Liver (tissue), 9 donors: Measurements from ENCODE around the gene ZBTB18. TPM values are rescaled to one million over a fixed set of nuclear protein-coding genes. Genes with fewer than 3 reads are reported as not detected.

ENCODE experiments used
- DNase-seq: peaks from one replicate; pipeline ENCODE4 v3.0.0-alpha.2; 2017; ENCODE audit warnings: low spot score
- H3K27ac ChIP-seq, 2 donors: one replicate each; pipeline ENCODE4 v1.7.0; 2013; ENCODE audit warnings: inconsistent platforms in 2 of 2, low read length in 2 of 2, control low read depth in 1 of 2, low read depth in 1 of 2, mild to moderate bottlenecking in 1 of 2
- H3K27me3 ChIP-seq, 4 donors: one replicate each; pipeline versions ENCODE4 v1.6.1 to v1.7.0; 2013; ENCODE audit warnings: low read length in 3 of 4, inconsistent platforms in 1 of 4, mild to moderate bottlenecking in 1 of 4, moderate library complexity in 1 of 4; ENCODE audit not compliant: control insufficient read depth in 4 of 4, insufficient read depth in 4 of 4
- H3K36me3 ChIP-seq, 4 donors: one replicate each; pipeline versions ENCODE4 v1.6.1 to v1.7.0; 2013; ENCODE audit warnings: low read length in 3 of 4, mild to moderate bottlenecking in 3 of 4, low read depth in 1 of 4, moderate library complexity in 1 of 4; ENCODE audit not compliant: control insufficient read depth in 4 of 4, insufficient read depth in 3 of 4
- H3K4me1 ChIP-seq, 4 donors: one replicate each; pipeline versions ENCODE4 v1.6.1 to v1.7.0; 2013; ENCODE audit warnings: low read length in 3 of 4, mild to moderate bottlenecking in 3 of 4, moderate library complexity in 1 of 4; ENCODE audit not compliant: control insufficient read depth in 4 of 4, insufficient read depth in 4 of 4
- H3K4me3 ChIP-seq, 3 donors: one replicate each; pipeline versions ENCODE4 v1.6.1 to v1.7.0; 2013; ENCODE audit warnings: low read length in 3 of 3, control low read depth in 1 of 3, low read depth in 1 of 3, mild to moderate bottlenecking in 1 of 3
- H3K9ac ChIP-seq, 2 donors: one replicate each; pipeline ENCODE4 v1.7.0; 2013; ENCODE audit warnings: low read length in 2 of 2, mild to moderate bottlenecking in 2 of 2, moderate library complexity in 2 of 2, control low read depth in 1 of 2, low read depth in 1 of 2
- H3K9me3 ChIP-seq, 4 donors: one replicate each; pipeline versions ENCODE4 v1.6.1 to v1.7.0; 2013; ENCODE audit warnings: low read length in 3 of 4; ENCODE audit not compliant: control insufficient read depth in 4 of 4
- CTCF ChIP-seq: fragments of 150-350 bp; IDR thresholded peaks from 2 replicates; pipeline ENCODE4 v1.5.1; 2017; ENCODE audit warnings: improper control_type of control experiment, low read depth, low read length; ENCODE audit not compliant: missing input control
- EGR1 ChIP-seq, 2 donors: IDR thresholded peaks; 2 replicates each; pipeline ENCODE4 v1.6.1; 2016 to 2018; ENCODE audit warnings: antibody characterized with exemption in 2 of 2, low read depth in 2 of 2
- FOXA1 ChIP-seq: IDR thresholded peaks from 2 replicates; pipeline ENCODE4 v1.6.1; 2016; ENCODE audit warnings: antibody characterized with exemption
- FOXA2 ChIP-seq: IDR thresholded peaks from 2 replicates; pipeline ENCODE4 v1.6.1; 2016; ENCODE audit warnings: antibody characterized with exemption
- GABPA ChIP-seq, 2 donors: IDR thresholded peaks in 1 of 2; conservative IDR thresholded peaks in 1 of 2; 2 replicates each; pipeline ENCODE4 v1.6.1; 2016; ENCODE audit warnings: antibody characterized with exemption in 2 of 2, mild to moderate bottlenecking in 1 of 2, moderate library complexity in 1 of 2
- HNF4A ChIP-seq, 2 donors: conservative IDR thresholded peaks; 2 replicates each; pipeline ENCODE4 v1.6.1; 2016; ENCODE audit warnings: antibody characterized with exemption in 2 of 2, mild to moderate bottlenecking in 2 of 2
- HNF4G ChIP-seq: IDR thresholded peaks from 2 replicates; pipeline ENCODE4 v1.6.1; 2016; ENCODE audit warnings: antibody characterized with exemption
- JUND ChIP-seq, 2 donors: IDR thresholded peaks; 2 replicates each; pipeline ENCODE4 v1.6.1; 2016; ENCODE audit warnings: antibody characterized with exemption in 2 of 2
- NR2F2 ChIP-seq: IDR thresholded peaks from 2 replicates; pipeline ENCODE4 v1.6.1; 2016; ENCODE audit warnings: antibody characterized with exemption
- RAD21 ChIP-seq, 2 donors: IDR thresholded peaks; 2 replicates each; pipeline ENCODE4 v1.6.1; 2016; ENCODE audit warnings: antibody characterized with exemption in 2 of 2, mild to moderate bottlenecking in 2 of 2
- REST ChIP-seq: IDR thresholded peaks from 2 replicates; pipeline ENCODE4 v1.6.1; 2016; ENCODE audit warnings: antibody characterized with exemption, mild to moderate bottlenecking
- RXRA ChIP-seq, 2 donors: IDR thresholded peaks; 2 replicates each; pipeline ENCODE4 v1.6.1; 2017 to 2018; ENCODE audit warnings: antibody characterized with exemption in 2 of 2, mild to moderate bottlenecking in 1 of 2
- SP1 ChIP-seq: IDR thresholded peaks from 2 replicates; pipeline ENCODE4 v1.6.1; 2018; ENCODE audit warnings: antibody characterized with exemption, mild to moderate bottlenecking
- TAF1 ChIP-seq: conservative IDR thresholded peaks from 2 replicates; pipeline ENCODE4 v1.6.1; 2016; ENCODE audit warnings: antibody characterized with exemption, mild to moderate bottlenecking
- YY1 ChIP-seq: IDR thresholded peaks from 2 replicates; pipeline ENCODE4 v1.6.1; 2016; ENCODE audit warnings: antibody characterized with exemption, mild to moderate bottlenecking
- WGBS: extraction: QIAGEN DNeasy Blood & Tissue Kit; methylation state at CpG from one replicate; pipeline ENCODE4 v1.1.7; 2013; 5-methylcytosine and 5-hydroxymethylcytosine counted together
- polyA plus RNA-seq, 2 donors: library from polyadenylated mRNA; stranded (reverse) in 1 of 2; unstranded in 1 of 2; fragments of 200-250 nt in 1 of 2; fragments of >200 nt in 1 of 2; fragmentation: Nextera tagmentation in 1 of 2; extraction: Ambion mirVana in 1 of 2; gene quantifications; one replicate each; pipeline versions ENCODE4 v1.2.1 to v1.2.3, GENCODE V29; 2013 to 2015
- total RNA-seq, 2 donors: library from RNA; depleted of rRNA; stranded (reverse); fragments of >200 nt; gene quantifications; one replicate each; pipeline ENCODE4 v1.2.3, GENCODE V29; 2014
- TF ChIP-seq, protein P1 (sequence below): IDR thresholded peaks from 2 replicates; pipeline ENCODE4 v1.6.1; 2016; ENCODE audit warnings: antibody characterized with exemption
- TF ChIP-seq, protein P2 (sequence below): IDR thresholded peaks from 2 replicates; pipeline ENCODE4 v1.6.1; 2016; ENCODE audit warnings: antibody characterized with exemption
- TF ChIP-seq, protein P3 (sequence below): IDR thresholded peaks from 2 replicates; pipeline ENCODE4 v1.6.1; 2016; ENCODE audit warnings: antibody characterized with exemption
- donor health status: healthy.
- donor health status: healthy.
- donor health status: healthy.
- donor health status: healthy.
- donor health status: healthy.

Gene ZBTB18
- total and polyA plus RNA-seq, 4 donors, result 1.2 to 18.3 (median 5.7) TPM

- TF ChIP-seq, protein P1, sequence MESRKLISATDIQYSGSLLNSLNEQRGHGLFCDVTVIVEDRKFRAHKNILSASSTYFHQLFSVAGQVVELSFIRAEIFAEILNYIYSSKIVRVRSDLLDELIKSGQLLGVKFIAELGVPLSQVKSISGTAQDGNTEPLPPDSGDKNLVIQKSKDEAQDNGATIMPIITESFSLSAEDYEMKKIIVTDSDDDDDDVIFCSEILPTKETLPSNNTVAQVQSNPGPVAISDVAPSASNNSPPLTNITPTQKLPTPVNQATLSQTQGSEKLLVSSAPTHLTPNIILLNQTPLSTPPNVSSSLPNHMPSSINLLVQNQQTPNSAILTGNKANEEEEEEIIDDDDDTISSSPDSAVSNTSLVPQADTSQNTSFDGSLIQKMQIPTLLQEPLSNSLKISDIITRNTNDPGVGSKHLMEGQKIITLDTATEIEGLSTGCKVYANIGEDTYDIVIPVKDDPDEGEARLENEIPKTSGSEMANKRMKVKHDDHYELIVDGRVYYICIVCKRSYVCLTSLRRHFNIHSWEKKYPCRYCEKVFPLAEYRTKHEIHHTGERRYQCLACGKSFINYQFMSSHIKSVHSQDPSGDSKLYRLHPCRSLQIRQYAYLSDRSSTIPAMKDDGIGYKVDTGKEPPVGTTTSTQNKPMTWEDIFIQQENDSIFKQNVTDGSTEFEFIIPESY, result no peak
Observed at GRCh38 chr1:244077473-244078220, 26.6 kb downstream of the ZBTB18 start (continued).

GRCh38 chr1:244080343-244080929 is 29.4 kb downstream of the ZBTB18 start:
- no peak overlapping the region for H3K27ac ChIP-seq
- H3K9ac ChIP-seq, result no peak overlapping the region
- H3K36me3 ChIP-seq, result no peaks in the 10 kb centered on the region
- H3K9me3 ChIP-seq, result no peaks in the 10 kb centered on the region
- WGBS, result 83% methylated on average over 12 of the region's 12 CpGs
- H3K4me3 ChIP-seq, result no peak overlapping the region
- no peak for DNase-seq
- no peaks in the 10 kb centered on the region for H3K27me3 ChIP-seq
- TF ChIP-seq JUND (IDR thresholded peaks at IDR 0.05) (no peak), HNF4A (conservative IDR thresholded peaks at IDR 0.05) (no peak), SP1 (no peak), TAF1 (no peak), RXRA (IDR thresholded peaks at IDR 0.05) (no peak), GABPA (IDR thresholded peaks at IDR 0.05 in 1 of 2, conservative IDR thresholded peaks at IDR 0.05 in 1 of 2) (no peak), CTCF (no peak), NR2F2 (no peak), REST (no peak), YY1 (no peak), RAD21 (IDR thresholded peaks at IDR 0.05) (no peak), HNF4G (no peak), EGR1 (IDR thresholded peaks at IDR 0.05; ENCODE audit: low read depth in 2 of 2) (no peak), FOXA2 (no peak), FOXA1 (no peak)
- TF ChIP-seq, protein P2, sequence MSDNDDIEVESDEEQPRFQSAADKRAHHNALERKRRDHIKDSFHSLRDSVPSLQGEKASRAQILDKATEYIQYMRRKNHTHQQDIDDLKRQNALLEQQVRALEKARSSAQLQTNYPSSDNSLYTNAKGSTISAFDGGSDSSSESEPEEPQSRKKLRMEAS, result no peak
- TF ChIP-seq, protein P1, result no peak
- TF ChIP-seq, protein P3, sequence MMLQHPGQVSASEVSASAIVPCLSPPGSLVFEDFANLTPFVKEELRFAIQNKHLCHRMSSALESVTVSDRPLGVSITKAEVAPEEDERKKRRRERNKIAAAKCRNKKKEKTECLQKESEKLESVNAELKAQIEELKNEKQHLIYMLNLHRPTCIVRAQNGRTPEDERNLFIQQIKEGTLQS, result no peak
- no peaks in the 10 kb centered on the region for H3K4me1 ChIP-seq
